Activated CD4-positive, alpha-beta T cell treated with anti-CD3 and anti-CD28 coated beads for 48 hours (primary cell): ENCODE results near the gene CDHR3.

Experiments
- DNase-seq: peaks from one replicate; pipeline ENCODE4 v3.0.0-alpha.2; 2020

Gene CDHR3

DNA sequence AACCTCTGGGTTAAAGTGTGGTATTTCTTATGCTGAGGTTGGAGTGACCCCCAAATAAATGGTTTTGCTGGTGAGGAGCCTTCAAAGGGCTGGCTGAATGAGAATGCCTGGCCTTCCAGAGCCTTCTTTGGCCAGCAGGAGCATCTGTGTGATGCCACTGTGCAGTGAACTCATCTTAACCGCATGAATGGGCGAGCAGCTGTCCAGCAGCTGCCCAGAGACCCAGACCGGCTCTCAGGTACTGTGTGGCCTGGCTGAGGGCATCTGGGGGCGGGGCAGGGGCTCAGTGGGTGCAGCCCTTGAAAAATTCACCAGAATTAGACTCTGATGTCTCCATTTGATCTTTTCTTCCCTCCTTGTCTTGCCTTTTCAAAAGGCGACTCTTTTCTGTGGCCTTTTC, 90.0 kb downstream of the CDHR3 start:
- no peak for DNase-seq

GRCh38 chr7:106054156-106054910, 91.3 kb downstream of the CDHR3 start:
- DNase-seq: no peak

GRCh38 chr7:106054971-106055532, 92.0 kb downstream of the CDHR3 start:
- no peak for DNase-seq

GRCh38 chr7:106056513-106057203, 93.6 kb downstream of the CDHR3 start:
- DNase-seq: peak; percentile 79

- DNase-seq: no peak
These were observed 94.3 kb downstream of the CDHR3 start for GRCh38 chr7:106057204-106057961.

DNA sequence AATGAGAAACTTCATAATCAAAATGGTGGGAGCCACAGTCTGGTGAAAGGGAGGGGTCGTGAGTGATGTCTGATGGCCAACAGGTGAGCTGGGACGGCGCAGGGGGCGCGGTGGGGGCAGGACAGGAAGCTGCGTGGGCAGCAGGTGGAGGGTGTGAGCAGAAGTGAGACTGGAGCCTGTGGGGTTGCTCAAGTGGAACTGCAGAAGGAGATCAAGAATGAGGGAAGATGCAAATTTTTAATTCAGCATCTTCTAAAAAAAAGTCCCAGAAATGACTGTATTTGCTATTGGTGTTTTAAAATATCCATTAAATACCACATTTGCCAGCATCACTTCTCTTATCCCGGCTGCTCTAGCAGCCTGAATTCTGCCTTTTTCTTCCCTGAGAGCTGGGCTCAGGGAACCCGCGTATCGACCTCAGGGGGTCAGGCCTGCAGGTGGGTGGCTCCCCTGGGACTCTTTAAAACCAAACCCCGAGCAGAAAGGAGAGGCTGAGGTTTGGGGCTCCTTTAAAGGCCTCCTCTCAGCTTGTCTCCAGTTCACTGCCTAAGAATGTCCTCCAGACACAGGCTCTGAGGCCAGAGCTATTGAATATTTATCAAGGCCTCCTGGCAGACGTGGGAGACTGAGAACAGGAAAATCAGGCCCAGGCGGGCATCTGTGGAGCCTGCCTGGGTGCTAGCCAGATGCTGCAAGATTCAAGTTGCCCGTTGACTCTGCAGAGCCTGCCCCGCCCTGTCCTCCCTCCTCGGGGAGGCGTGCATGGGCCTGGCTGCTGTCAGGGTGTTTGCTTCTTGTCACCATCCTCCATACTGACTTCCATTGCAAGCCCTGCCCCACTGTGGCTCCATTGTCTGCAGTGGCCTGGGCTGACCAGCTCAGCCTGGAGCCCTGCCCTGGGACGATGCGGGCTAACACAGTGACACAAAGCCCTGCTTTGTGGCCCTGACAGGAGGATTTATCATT, 95.2 kb downstream of the CDHR3 start:
- DNase-seq: no peak

DNA sequence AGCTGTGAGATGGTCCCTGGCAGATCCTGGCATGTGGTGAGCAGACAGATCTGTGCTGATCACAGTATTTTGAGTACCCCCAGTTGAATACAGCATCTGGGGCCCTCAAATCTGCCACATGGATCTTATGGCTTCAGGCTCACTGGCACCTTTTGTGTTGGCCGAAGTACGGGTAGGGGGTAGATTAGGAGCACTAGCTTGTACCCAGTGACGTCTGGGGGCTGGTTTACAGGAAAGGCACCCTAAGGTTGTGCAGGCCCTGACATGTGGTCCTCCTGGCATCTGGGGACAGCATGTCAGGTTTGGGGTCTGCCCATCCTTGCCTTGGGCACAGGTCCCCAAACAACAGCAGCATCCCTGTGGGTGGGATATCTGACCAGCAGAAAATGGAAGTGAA, 95.9 kb downstream of the CDHR3 start:
- no peak for DNase-seq

DNA sequence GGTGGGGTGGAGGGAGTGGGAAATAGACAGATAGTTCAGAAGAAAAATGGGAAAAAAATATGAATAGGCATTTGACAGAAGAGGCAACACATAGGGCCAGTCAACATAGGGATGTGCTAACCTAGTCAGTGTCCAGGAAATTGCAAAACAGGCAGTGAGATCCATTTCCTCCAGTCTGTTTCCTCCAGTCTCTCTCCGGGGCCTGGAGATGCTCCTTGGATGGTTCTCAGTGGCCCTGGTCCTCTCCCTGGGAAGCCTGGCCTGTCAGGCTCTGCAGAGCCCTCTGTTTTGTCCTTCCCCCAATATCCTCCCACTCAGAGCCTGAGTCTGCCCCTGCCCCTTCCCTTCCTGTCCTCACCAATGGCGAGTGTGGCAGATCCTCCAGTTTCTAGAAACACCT, 96.5 kb downstream of the CDHR3 start:
- DNase-seq: no peak

- DNase-seq: no peak
These were observed 97.4 kb downstream of the CDHR3 start for GRCh38 chr7:106060394-106060920.

DNA sequence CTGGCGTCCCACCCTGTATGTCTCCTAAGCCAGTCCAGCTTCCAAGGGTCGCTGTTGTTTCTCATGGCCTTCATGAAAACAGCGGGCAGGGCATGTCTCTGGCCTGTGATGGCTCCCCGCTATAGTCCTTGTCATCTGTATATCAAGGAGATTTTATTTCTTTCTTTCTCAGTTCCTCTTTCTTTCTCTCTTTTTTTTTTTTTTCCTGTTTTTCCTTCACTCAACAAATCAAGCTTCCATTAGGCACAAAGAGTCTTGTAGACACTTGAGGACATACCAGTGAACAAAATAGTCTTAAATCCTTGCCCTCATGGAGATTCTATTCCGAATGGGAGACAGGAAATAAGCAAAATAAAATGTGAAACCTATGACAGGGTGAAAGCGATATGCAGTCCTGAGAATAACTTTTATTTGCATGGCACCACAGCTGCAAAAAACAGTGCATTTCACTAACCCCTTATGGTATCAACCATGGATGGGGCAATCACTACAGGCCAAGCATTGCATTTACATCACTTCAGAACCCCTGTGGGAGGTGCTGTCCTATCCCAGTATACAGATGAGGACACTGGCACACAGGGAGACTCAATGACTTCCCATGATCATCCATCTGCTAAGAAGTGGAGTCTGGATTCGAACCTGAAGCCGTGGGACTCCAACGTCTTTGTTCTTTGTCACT, 98.4 kb downstream of the CDHR3 start:
- no peak for DNase-seq

- no peak for DNase-seq
These were observed 98.9 kb downstream of the CDHR3 start for GRCh38 chr7:106062006-106062405.

DNA sequence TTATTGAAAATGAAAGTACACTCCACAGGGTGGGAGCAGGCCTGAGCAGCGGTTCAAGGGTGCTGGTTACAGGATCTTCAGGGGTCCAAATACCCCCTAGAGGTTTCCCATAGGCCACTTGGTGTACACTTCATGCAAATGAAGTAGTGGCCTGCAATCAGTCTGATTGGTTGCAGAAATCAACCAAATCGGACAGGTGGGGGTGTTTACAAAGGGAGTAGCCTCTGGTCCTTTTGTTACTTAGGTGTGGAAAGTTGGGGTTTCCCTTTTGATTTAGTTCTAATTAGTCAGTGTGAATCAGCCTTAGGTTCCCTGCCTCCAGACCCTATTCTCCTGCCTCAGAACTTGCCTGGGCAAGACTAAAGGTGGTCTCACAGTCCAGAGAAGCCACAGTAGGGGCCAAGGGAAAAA, 99.5 kb downstream of the CDHR3 start:
- DNase-seq: no peak

DNA sequence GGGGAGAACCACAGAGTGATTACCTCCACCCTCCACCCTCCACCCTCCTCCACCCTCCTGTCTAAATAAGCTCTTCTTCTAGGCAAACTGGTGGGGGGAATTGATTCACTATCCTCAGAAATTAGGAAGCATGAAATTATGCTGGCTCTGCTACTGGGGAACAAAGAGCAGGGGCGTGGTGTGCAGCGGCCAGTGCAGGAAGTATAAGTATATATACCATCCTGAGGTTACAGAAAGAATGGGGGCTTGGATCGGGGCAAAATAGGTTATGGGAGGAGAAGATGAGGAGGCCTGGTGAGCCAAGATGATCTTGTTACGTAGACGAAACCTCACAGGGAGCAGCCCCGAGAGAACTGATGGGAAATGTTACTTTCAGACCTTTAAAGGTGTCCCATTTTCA, 100.0 kb downstream of the CDHR3 start:
- no peak for DNase-seq

- no peak for DNase-seq
These were observed 100.6 kb downstream of the CDHR3 start for GRCh38 chr7:106063692-106064091.

DNA sequence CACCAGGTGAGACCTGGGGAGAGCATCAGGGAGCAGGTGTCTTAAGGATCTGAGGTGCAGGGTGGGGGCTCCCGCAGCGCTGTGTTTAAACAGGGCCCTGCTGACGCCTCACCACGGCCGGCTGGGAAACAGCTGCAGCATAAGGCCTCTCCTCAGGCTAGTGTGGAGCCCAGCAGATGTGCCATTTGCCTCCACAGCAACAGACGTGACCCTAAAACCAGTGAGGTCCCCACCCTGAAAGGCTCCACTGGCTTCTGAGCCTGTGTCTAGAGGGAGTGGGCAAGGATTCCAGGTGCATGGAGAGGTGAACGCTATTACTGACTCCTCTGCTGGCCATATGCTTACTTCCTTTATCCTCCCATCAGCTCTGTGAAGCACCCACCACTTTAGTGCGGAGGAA, 101.3 kb downstream of the CDHR3 start:
- no peak for DNase-seq

- no peak for DNase-seq
These were observed 101.9 kb downstream of the CDHR3 start for GRCh38 chr7:106064771-106065574.

DNA sequence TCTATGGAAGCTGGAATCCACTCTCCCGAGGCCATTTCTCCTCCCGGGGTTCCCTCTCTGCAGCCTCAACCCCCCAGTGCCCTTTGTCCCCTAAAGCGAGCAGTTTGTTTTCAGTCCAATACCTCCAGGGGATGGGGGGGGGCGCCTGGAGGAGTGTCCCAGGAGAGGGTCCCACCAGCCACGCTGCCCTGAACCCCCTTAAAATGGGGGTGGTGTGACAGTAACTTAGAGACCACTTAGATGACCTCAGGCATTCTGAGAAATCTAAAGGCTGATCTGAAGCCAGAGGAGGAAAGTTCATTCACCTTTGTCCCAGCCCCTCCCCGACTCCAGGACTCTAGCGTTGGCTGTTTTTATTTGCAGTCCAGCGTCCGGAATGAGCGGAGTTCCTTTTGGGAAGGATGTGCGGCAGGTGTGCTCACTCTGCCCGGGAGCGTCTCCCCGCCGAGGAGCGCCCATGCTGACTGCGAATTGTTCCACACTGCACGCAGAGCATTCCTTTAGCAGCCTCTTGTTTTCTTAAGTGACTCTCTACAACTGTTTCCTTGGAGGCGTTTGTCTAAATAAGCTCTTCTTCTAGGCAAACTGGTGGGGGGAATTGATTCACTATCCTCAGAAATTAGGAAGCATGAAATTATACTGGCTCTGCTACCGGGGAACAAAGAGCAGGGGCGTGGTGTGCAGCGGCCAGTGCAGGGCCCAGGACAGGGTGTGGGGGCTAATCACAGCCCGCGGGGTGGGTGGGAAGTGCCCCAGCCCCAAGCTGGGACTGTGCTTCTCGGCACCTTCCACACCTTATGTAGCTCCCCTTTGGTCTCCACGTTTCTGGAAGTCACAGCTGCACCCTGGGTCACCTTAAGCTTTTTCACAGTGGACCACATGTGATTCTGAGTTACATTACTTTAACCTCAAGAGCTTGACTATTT, 102.8 kb downstream of the CDHR3 start:
- DNase-seq: no peak

DNA sequence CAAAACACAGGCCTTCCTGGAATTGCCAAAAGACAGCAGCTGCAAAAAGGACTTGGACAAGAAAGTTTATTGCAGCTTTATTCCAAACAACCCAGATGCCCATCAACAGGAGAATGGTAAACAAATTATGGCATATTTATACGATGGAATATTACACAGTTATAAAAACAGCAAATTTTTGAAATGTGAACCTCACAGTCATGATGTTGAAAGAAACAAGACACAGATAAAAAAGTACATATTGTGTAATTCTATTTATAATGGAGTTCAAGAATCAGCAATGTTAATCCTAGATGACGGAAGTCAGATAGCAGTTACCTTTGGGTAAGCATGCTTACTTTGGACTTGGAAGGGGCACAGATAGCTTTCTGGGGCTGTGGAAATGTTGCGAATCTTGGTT, 104.6 kb downstream of the CDHR3 start:
- no peak for DNase-seq

DNA sequence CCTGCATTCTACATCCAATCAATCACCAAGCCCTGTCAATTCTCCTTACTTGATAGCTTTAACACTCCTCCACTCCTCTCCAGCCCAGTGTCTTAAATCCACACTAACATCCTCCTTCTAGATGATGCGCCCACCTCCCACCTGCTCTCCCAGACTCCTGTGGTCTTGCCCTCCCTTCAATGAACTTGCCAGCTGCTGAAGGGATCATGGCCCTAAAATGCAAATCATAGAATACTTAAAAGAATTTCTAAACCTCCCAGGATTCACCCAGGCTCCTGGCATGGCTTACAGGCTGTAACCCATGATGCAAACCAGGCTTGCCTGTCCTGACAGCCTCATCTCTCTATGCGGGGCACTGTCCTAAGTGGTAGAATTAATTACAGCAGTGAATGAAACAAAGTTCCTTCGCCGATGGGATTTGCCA, 105.5 kb downstream of the CDHR3 start:
- no peak for DNase-seq
